Stimulated activated CD8-positive, alpha-beta memory T cell treated with anti-CD3 and anti-CD28 coated beads, Interleukin-4, amount 100 ng/mL, for 24 hours (primary cell): ENCODE data around the gene SLC29A1.
"Not testable (repeated sequence)": the region's sequence is repeated elsewhere in the genome, so short reads cannot be mapped to it uniquely, and the experiment has no call there.

Source experiments
- DNase-seq: peaks from one replicate; pipeline ENCODE4 v3.0.0-alpha.2; 2020; ENCODE audit warnings: low read depth

The SLC29A1 gene

DNA sequence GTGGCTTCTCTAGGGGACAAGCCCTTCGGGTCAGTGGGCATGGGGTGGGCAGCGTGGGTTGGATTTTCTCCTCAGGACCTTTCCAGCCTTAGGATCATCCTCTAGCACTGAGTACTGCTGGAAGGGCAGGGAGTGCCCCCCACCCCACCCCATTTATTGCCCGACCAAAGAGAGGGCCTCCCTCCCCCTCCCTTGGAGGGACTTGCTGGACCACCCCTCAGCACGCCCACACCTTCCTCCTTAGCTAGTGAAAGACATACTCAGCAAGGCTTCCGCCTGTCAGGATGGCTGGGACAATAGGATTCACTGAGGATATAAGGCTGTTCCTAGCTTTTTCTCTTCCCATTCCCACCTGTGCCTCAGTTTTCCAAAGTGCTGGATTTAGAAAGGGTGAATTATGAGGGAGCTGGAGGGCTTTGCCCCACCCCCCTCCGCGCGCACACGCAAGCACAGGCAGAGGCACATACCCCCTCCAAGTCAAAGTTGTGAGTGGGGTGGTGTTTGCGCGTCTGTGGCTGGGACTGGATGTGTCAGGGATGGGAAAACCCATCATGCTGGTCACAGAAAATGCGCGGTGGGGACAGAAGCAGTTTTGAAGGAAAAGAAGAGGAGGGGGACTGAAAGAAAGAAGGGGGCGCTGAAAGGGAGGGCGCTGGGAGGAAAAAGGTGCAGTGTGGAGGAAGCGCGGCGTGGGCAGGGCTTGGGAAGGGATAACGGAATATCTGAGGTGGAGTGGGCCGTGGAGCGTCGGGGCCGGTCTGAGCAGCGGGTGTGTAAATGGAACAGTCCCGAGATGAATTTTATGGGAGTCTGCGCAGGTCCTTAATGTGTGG, 693 bp upstream of the SLC29A1 start:
- DNase-seq, result no peak

DNA sequence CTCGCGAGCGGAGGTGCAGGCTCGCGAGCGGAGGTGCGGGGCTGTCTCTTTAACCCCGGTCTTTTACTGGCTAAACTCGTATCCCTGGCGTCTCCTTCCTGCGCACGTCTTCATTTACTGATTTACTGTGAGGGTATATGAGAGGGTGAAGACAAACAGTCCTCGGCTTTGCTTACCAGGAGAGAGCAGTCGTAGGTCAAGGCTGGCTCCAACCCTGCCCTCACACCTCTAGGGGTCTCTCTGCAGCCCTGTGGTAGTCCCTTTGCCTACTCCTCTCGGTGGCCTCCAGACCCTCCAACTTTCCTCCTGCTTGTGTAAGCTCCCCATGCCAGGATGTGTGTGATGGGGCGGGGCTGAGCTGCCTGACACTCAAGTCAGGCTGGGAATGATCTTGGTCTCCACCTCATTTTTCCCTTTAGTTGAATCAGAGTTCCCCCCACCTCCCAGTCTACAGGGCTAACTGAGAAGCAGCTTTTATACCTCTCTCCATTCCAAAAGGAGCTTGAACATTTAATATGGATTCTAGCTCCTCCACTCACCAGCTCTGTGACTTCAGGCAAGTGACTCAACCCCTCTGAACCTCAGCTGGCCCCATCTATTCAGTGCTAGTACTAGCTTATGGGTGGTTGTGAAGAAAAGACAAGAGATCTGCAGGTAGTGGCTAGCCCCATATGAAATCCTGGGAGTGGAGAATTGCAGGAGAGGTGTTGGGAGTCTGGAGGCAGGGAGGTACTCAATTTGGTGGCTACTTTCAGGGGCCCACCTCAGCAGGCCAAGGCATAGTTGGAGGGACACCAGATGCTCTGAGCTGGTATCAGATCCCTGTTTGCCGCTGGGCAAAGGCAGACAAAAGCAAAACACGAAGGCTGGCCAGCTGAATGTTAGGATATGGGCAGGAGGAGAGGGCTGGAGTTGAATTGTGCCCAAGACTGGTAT, 902 bp downstream of the SLC29A1 start:
- no peak for DNase-seq

DNA sequence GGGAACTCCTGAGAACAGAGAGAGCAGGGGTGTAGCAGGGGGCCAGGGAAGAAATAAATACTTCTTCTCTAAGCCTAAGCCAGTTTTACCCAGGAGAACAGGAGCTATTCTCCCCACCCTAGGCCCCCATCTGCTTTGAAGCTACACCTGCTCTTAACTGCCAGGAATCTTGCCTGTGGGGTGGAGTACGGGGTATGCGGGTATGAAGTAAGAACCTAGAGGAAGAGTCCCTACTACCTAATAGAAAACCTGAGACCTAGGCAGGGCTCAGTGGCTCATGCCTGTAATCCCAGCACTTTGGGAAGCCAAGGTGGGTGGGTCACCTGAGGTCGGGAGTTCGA, 1.5 kb downstream of the SLC29A1 start:
- DNase-seq, result no peak

DNA sequence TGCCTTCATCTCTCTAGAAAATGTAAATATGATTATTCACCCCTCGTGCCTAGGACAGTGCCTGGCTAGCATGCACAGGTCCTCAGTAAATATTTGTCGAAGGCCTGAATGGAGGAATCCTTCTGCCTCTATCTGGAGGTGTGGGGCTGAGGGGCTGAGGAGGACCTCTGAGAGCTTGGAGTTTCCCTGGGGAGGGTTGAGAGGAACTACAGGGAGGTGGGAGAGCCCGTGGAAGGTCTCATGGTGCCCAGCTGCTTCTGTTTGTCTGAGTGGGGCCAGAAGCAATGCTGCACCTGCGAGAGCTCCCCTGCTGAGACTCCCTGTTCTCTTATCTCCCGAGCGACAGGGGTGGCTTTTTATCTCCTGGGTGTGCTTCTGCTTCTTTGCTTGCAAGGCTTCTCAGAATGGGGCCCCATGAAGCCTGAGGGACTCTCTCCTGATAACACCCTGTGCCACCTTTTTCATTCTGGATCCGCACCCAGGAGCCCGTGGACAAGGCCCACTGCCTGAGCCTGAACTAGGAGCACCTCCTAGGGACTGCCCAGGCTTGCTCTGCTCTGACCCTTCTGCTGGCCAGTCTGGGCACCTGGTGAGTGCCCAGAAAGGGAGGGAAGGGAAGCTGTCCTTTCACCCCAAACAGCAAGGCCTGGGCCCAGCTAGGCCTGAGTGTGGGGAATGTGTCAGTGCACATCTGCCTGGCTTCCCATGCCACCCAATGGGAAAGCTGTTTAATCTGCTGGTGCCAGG, 2.4 kb downstream of the SLC29A1 start:
- DNase-seq, result no peak

DNA sequence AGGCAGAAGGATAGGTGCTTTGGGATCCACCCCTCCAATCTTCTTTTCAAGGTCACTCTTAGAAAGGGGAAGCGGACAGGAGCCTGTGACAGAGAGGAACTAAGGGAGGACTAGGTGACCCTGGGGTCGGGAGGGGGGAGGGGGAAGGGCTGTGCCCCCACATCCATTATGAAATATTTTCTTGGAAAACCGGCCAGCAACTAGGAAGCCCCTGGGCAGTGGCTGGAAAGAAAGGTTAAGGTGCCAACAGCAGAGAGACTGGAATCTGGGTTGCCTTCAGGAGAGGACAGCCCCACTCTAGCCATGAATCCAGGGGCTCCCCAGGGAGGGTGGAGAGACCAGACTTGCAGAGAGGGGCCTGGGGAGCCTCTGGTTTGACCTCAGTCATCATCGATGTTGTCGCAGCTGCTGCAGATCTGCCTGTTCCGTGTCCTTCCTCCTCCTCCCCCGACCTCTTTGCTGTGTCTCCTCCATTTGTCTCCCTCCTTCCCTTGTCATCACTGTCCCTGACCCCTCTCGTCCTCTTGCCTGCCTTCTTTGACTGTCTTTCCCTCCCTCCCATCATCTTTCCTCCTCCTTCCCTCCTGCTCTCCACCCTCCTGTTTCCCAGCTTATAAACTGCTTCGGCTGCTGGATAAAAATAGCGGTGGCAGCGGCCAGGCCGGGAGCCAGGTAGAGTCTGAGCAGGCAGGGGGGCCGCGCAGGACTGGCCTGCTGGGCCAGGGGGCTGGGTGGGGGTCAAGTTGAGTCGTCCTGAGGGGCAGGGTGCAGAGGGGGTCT, 3.2 kb downstream of the SLC29A1 start:
- no peak for DNase-seq

DNA sequence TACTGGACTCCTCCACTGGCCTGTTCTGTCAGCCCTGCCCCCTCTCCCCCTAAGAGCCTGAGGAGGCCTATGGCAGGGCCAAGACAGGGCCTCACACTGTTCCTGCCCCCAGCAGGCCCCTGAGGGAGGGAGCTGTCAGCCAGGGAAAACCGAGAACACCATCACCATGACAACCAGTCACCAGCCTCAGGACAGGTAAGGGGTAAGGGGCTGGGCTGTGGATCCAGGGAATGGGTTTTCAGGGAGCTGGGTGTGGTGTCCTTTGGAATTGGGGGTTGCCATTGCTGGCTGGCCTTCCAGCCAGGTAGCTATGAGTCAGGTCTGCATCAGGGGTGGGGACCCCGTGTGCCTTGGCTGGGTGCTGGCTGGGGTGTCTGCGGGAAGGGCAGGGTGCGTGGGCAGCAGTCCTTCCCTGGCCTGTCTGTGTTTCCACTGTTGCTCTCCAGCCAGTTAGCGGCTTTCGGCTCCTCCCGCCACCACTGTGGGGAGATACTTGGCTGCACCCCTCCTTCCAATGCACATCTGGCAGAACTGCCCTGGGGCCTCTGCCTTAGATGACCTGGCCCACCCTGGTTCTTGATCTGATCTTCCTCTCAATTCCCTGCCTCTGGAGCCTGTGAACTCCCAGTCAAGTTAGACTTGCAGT, 3.9 kb downstream of the SLC29A1 start:
- DNase-seq, result no peak

DNA sequence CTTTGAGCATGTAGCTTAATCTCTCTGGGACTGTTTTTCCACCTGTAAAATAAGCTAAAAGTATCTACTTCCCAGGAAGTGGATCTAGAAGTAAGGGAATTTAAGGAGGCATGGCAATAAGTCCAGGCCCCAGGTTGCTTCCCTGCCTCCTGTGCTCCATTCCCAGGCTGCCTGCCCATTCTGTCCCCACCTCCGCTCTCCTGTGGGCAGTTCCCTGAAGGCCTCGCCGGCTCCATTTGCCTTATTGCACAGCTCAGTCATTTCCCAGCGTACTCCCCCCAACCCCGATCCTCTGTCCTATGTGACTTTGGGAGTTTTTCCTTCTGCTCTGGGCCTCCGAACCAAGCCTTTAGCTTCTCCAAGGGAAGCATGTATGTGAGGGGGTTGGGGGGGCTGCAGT, 4.6 kb downstream of the SLC29A1 start:
- DNase-seq, result no peak

DNA sequence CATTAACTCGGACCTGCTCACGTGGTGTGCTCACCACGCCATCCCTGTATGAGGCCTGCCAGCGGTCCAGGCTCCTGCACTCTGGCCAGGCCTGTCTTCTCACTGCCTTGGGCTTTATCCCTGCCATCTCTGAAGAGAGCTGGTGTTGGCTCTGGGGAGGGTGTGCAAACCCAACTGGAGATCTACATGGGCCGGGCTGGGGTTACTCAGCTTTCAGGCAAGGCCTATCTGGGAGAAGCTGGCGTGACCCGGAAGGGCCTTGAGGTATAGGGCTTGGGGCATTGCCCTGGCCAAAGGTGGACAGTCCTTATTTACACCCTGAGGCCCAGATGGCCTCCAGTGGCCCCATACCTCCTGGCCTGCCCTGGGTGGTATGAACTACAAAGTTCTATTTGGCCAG, 5.0 kb downstream of the SLC29A1 start:
- no peak for DNase-seq

DNA sequence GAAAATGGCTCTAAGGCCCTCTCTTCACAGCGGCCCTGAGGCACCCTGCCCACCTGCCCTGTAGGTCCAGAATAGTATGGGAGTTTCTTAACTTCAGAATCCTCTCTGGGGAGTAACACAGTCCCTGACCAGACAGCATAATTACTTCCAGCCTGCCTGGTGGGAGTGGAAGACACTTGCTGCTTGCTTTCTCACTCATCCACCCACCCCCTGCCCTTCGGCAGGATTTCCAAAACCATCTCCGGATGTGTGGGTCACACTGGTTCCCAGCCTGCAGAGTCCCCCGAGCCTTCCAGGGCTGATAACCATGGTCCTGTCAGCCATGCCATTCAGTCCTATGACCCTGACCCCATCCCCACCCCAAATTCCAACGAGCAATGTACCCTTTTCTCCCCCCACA, 5.4 kb downstream of the SLC29A1 start:
- DNase-seq, result no peak

DNA sequence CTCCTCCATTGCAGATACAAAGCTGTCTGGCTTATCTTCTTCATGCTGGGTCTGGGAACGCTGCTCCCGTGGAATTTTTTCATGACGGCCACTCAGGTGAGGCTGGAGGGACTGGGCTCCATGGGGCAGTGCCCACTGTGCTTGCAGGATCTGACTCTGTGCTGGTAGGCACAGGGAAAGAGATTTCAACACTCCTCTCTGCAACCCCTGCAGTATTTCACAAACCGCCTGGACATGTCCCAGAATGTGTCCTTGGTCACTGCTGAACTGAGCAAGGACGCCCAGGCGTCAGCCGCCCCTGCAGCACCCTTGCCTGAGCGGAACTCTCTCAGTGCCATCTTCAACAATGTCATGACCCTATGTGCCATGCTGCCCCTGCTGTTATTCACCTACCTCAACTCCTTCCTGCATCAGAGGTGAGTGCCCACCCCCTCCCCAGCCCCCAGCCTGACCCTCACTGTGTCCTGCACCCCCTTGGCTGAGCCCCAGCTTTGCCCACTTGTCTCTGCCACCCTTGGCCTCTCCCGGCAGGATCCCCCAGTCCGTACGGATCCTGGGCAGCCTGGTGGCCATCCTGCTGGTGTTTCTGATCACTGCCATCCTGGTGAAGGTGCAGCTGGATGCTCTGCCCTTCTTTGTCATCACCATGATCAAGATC, 6.1 kb downstream of the SLC29A1 start:
- DNase-seq, result no peak

DNA sequence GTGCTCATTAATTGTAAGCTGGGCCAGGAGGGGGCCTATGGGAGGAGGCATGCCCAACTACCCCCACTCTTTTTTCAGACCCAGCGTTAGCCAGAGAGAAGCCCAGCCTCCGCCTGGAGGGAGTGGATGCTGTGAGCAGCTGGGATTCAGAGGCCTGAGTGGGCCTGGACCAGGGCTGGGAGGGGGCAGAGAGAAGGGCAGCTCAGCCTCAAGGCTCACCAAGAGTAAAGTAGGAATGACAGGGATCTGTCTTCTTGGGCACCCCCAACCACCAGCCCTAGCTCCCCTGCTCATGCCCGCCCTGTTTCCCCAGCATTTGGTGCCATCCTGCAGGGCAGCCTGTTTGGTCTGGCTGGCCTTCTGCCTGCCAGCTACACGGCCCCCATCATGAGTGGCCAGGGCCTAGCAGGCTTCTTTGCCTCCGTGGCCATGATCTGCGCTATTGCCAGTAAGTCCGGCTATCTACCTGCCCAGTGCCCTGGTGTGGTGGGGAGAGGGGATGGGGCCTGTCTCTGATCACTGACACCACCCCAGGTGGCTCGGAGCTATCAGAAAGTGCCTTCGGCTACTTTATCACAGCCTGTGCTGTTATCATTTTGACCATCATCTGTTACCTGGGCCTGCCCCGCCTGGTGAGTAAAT, 6.8 kb downstream of the SLC29A1 start:
- no peak for DNase-seq

DNA sequence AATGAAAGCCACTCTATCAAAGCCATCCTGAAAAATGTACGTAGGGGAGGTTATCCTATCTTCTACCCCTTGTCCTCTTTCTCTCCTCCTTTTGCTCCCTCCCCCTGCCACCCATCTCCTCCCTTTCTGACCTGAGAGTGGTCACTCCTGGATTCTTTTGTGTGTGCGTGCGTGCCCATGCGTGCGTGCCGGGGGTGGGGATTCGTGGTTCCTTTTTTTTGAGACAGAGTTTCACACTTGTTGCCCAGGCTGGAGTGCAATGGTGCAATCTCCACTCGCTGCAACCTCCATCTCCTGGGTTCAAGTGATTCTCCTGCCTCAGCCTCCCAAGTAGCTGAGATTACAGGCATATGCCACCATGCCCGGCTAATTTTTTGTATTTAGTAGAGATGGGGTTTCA, 8.0 kb downstream of the SLC29A1 start:
- not testable (repeated sequence) for DNase-seq

DNA sequence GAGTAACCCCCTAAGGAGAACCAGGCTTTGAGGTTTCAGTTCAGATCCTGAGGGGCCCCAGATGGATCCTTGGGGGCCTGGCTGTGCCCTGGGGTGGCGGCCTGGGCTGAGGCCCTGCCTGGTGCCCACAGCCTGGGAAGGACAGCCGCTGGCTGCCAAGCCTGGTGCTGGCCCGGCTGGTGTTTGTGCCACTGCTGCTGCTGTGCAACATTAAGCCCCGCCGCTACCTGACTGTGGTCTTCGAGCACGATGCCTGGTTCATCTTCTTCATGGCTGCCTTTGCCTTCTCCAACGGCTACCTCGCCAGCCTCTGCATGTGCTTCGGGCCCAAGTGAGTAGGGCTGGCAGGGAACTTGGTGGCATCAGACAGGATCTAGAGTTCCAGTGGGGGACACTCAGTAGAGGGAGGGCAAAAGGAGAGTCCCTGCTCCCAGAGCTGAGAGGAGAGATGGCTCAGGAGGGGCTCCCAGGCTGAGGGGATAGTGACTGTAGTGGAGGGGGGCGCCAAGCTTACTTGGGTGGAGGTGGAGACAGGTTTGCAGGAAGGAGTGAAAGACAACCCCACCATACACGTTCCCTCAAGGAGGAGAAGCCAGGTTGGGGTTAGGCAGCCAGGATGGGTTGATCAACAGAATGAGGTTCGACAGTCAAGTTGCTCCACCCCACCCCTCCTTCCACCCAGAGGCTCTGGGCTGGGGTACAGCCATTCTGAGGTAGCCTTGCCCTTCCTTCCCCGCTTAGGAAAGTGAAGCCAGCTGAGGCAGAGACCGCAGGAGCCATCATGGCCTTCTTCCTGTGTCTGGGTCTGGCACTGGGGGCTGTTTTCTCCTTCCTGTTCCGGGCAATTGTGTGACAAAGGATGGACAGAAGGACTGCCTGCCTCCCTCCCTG, 9.5 kb downstream of the SLC29A1 start:
- DNase-seq, result no peak

DNA sequence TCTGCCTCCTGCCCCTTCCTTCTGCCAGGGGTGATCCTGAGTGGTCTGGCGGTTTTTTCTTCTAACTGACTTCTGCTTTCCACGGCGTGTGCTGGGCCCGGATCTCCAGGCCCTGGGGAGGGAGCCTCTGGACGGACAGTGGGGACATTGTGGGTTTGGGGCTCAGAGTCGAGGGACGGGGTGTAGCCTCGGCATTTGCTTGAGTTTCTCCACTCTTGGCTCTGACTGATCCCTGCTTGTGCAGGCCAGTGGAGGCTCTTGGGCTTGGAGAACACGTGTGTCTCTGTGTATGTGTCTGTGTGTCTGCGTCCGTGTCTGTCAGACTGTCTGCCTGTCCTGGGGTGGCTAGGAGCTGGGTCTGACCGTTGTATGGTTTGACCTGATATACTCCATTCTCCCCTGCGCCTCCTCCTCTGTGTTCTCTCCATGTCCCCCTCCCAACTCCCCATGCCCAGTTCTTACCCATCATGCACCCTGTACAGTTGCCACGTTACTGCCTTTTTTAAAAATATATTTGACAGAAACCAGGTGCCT, 10.2 kb downstream of the SLC29A1 start:
- DNase-seq, result no peak

DNA sequence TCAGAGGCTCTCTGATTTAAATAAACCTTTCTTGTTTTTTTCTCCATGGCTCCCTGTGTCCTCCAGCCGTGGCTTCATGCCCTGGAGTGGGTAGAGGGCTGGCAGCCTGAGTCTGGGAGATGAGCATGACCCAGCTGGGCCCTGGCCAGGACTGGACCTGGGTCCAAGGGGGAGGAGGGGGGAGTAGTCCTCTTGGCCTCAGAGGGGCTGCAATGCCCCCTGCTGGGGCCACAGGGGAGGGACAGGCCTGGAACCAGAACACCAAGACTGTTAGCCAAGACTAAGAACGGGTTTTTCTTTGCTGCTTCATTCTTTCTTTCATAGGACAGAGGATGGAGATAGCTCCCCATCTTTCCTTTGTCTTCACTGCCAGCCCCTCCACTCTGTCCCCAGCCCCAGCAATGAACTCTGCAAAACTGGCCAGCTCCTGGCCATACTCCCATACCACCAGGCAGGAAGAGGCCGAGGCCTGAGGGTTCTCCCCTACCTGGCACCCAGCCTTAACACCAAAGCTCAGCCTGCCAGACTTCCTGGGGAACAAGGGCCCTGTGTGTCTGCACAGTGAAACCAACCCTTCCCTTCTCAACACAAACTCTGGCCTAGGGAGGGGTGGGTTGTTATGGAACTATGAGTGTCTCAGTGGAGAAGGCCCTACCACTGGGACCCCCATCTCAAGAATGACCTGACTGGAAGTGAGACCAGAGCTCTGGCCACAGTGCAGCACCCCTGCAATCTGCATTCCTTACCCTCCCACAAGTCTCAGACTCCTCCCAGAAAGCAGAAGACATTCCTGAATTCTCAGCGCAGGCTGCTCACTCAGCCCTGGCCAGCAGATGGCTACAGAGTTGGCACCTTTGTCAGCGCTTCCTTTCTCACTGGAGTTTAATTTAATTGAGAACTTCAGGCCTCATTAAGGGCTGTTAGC, 11.0 kb downstream of the SLC29A1 start:
- DNase-seq, result no peak

DNA sequence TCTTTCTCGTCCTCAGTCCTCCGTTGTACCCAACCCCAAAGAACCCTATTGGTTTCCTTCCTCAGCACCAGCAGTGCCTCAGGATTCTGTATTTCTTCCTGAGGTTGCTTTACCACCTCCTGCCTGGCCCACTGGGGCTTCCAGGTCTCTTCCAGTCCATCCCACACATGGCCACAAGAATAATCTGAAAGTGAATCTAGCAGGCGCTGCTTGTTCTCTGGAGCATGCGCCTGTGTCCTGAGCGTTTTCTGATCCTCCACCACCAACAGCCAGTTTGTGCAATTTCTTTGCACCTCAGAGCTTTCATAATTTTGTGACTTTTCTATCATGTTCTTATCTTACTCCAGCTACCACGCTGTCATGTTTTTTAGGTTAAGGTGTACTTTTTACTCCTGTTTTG, 11.9 kb downstream of the SLC29A1 start:
- no peak for DNase-seq

DNA sequence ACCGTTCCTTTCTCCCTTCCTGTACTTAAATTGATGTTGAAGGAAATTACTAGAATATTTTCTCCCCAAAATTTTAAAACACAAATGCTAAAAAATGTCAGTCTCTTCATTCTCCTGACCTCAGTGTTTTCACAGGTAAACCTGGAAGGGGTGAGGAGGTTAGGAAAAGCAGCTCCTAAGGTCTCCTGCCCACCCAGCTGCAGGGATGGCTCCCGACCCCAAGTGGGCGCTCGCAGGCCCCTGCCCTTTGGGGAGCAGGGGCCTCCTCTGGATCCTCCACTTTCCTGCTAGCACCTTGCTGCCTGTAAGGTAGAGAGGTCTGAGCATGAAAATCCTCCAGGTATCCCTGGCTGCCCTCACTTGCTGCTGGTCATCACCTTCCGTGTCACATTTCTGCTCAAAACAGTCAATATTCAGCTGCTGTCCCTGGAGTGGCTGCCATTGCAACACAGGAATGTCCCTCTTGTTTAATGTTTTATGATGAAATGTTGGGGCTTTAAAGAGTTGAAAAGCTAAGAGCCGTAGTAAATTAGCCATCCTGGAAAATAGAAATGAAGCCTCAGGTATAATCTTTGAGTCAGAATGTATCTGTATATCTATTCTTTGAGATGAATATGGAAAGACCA, 12.6 kb downstream of the SLC29A1 start:
- DNase-seq, result no peak
